ENCODE results near the gene AFF2.

Gene AFF2

GRCh38 chrX:148976571-148977400, 476.4 kb downstream of the AFF2 start:
- no peaks in the 10 kb centered on the region for H3K9me3 ChIP-seq (ENCODE audit: control insufficient read depth, low read length)
- H3K4me1 ChIP-seq (ENCODE audit: control insufficient read depth, insufficient read depth, low read length): no peaks in the 10 kb centered on the region
- no peaks in the 10 kb centered on the region for H3K36me3 ChIP-seq (ENCODE audit: control insufficient read depth, insufficient read depth, low read length)
- H3K27me3 ChIP-seq (ENCODE audit: control insufficient read depth, insufficient read depth, low read length): no peaks in the 10 kb centered on the region
- H3K4me3 ChIP-seq (ENCODE audit: low read length): no peak overlapping the region
- H3K9ac ChIP-seq (ENCODE audit: low read length): no peak overlapping the region

- Histone ChIP-seq H3K4me3 (ENCODE audit: low read length) (no peak overlapping the region), H3K36me3 (ENCODE audit: control insufficient read depth, insufficient read depth, low read length) (no peaks in the 10 kb centered on the region), H3K27me3 (ENCODE audit: control insufficient read depth, insufficient read depth, low read length) (no peaks in the 10 kb centered on the region), H3K9me3 (ENCODE audit: control insufficient read depth, low read length) (no peaks in the 10 kb centered on the region), H3K4me1 (ENCODE audit: control insufficient read depth, insufficient read depth, low read length) (no peaks in the 10 kb centered on the region), H3K9ac (ENCODE audit: low read length) (no peak overlapping the region)
Measured at GRCh38 chrX:148979786-148980185, 479.4 kb downstream of the AFF2 start.

- no peak overlapping the region for H3K4me3 ChIP-seq (ENCODE audit: low read length)
- no peaks in the 10 kb centered on the region for H3K27me3 ChIP-seq (ENCODE audit: control insufficient read depth, insufficient read depth, low read length)
- no peaks in the 10 kb centered on the region for H3K9me3 ChIP-seq (ENCODE audit: control insufficient read depth, low read length)
- no peaks in the 10 kb centered on the region for H3K36me3 ChIP-seq (ENCODE audit: control insufficient read depth, insufficient read depth, low read length)
- no peaks in the 10 kb centered on the region for H3K4me1 ChIP-seq (ENCODE audit: control insufficient read depth, insufficient read depth, low read length)
- H3K9ac ChIP-seq (ENCODE audit: low read length): no peak overlapping the region
Measured at GRCh38 chrX:148984238-148984637, 483.8 kb downstream of the AFF2 start.

GRCh38 chrX:148991502-148991901, 491.1 kb downstream of the AFF2 start:
- H3K9ac ChIP-seq (ENCODE audit: low read length): no peak overlapping the region
- no peaks in the 10 kb centered on the region for H3K36me3 ChIP-seq (ENCODE audit: control insufficient read depth, insufficient read depth, low read length)
- no peaks in the 10 kb centered on the region for H3K4me1 ChIP-seq (ENCODE audit: control insufficient read depth, insufficient read depth, low read length)
- H3K9me3 ChIP-seq (ENCODE audit: control insufficient read depth, low read length): no peaks in the 10 kb centered on the region
- H3K27me3 ChIP-seq (ENCODE audit: control insufficient read depth, insufficient read depth, low read length): no peaks in the 10 kb centered on the region
- no peak overlapping the region for H3K4me3 ChIP-seq (ENCODE audit: low read length)

GRCh38 chrX:148995661-148996060, 495.2 kb downstream of the AFF2 start:
- H3K4me1 ChIP-seq (ENCODE audit: control insufficient read depth, insufficient read depth, low read length): no peaks in the 10 kb centered on the region
- no peaks in the 10 kb centered on the region for H3K36me3 ChIP-seq (ENCODE audit: control insufficient read depth, insufficient read depth, low read length)
- H3K9ac ChIP-seq (ENCODE audit: low read length): no peak overlapping the region
- no peak overlapping the region for H3K4me3 ChIP-seq (ENCODE audit: low read length)
- H3K27me3 ChIP-seq (ENCODE audit: control insufficient read depth, insufficient read depth, low read length): no peaks in the 10 kb centered on the region
- H3K9me3 ChIP-seq (ENCODE audit: control insufficient read depth, low read length): no peaks in the 10 kb centered on the region

GRCh38 chrX:149002320-149002719, 501.9 kb downstream of the AFF2 start:
- Histone ChIP-seq H3K4me3 (ENCODE audit: low read length) (no peak overlapping the region), H3K9ac (ENCODE audit: low read length) (no peak overlapping the region), H3K9me3 (ENCODE audit: control insufficient read depth, low read length) (no peaks in the 10 kb centered on the region), H3K27me3 (ENCODE audit: control insufficient read depth, insufficient read depth, low read length) (no peaks in the 10 kb centered on the region), H3K36me3 (ENCODE audit: control insufficient read depth, insufficient read depth, low read length) (no peaks in the 10 kb centered on the region), H3K4me1 (ENCODE audit: control insufficient read depth, insufficient read depth, low read length) (no peaks in the 10 kb centered on the region)

GRCh38 chrX:149003863-149004660, 503.6 kb downstream of the AFF2 start:
- no peaks in the 10 kb centered on the region for H3K36me3 ChIP-seq (ENCODE audit: control insufficient read depth, insufficient read depth, low read length)
- H3K9me3 ChIP-seq (ENCODE audit: control insufficient read depth, low read length): no peaks in the 10 kb centered on the region
- no peaks in the 10 kb centered on the region for H3K4me1 ChIP-seq (ENCODE audit: control insufficient read depth, insufficient read depth, low read length)
- H3K4me3 ChIP-seq (ENCODE audit: low read length): no peak overlapping the region
- no peaks in the 10 kb centered on the region for H3K27me3 ChIP-seq (ENCODE audit: control insufficient read depth, insufficient read depth, low read length)
- no peak overlapping the region for H3K9ac ChIP-seq (ENCODE audit: low read length)

GRCh38 chrX:149004936-149005335, 504.5 kb downstream of the AFF2 start:
- H3K9ac ChIP-seq (ENCODE audit: low read length): no peak overlapping the region
- no peaks in the 10 kb centered on the region for H3K9me3 ChIP-seq (ENCODE audit: control insufficient read depth, low read length)
- H3K27me3 ChIP-seq (ENCODE audit: control insufficient read depth, insufficient read depth, low read length): no peaks in the 10 kb centered on the region
- H3K4me3 ChIP-seq (ENCODE audit: low read length): no peak overlapping the region
- H3K4me1 ChIP-seq (ENCODE audit: control insufficient read depth, insufficient read depth, low read length): no peaks in the 10 kb centered on the region
- H3K36me3 ChIP-seq (ENCODE audit: control insufficient read depth, insufficient read depth, low read length): no peaks in the 10 kb centered on the region

GRCh38 chrX:149006235-149006634, 505.8 kb downstream of the AFF2 start:
- Histone ChIP-seq H3K9me3 (ENCODE audit: control insufficient read depth, low read length) (no peaks in the 10 kb centered on the region), H3K36me3 (ENCODE audit: control insufficient read depth, insufficient read depth, low read length) (no peaks in the 10 kb centered on the region), H3K4me3 (ENCODE audit: low read length) (no peak overlapping the region), H3K4me1 (ENCODE audit: control insufficient read depth, insufficient read depth, low read length) (no peaks in the 10 kb centered on the region), H3K27me3 (ENCODE audit: control insufficient read depth, insufficient read depth, low read length) (no peaks in the 10 kb centered on the region), H3K9ac (ENCODE audit: low read length) (no peak overlapping the region)

- H3K9me3 ChIP-seq (ENCODE audit: control insufficient read depth, low read length): no peaks in the 10 kb centered on the region
- no peaks in the 10 kb centered on the region for H3K4me1 ChIP-seq (ENCODE audit: control insufficient read depth, insufficient read depth, low read length)
- no peaks in the 10 kb centered on the region for H3K36me3 ChIP-seq (ENCODE audit: control insufficient read depth, insufficient read depth, low read length)
- H3K27me3 ChIP-seq (ENCODE audit: control insufficient read depth, insufficient read depth, low read length): no peaks in the 10 kb centered on the region
- H3K9ac ChIP-seq (ENCODE audit: low read length): no peak overlapping the region
- H3K4me3 ChIP-seq (ENCODE audit: low read length): no peak overlapping the region
Measured at GRCh38 chrX:149007423-149007822, 507.0 kb downstream of the AFF2 start.

GRCh38 chrX:149010013-149010852, 509.8 kb downstream of the AFF2 start:
- Histone ChIP-seq H3K36me3 (ENCODE audit: control insufficient read depth, insufficient read depth, low read length) (no peaks in the 10 kb centered on the region), H3K4me3 (ENCODE audit: low read length) (no peak overlapping the region), H3K9me3 (ENCODE audit: control insufficient read depth, low read length) (no peaks in the 10 kb centered on the region), H3K9ac (ENCODE audit: low read length) (no peak overlapping the region), H3K4me1 (ENCODE audit: control insufficient read depth, insufficient read depth, low read length) (no peaks in the 10 kb centered on the region), H3K27me3 (ENCODE audit: control insufficient read depth, insufficient read depth, low read length) (no peaks in the 10 kb centered on the region)

- no peaks in the 10 kb centered on the region for H3K36me3 ChIP-seq (ENCODE audit: control insufficient read depth, insufficient read depth, low read length)
- H3K9me3 ChIP-seq (ENCODE audit: control insufficient read depth, low read length): no peaks in the 10 kb centered on the region
- H3K4me3 ChIP-seq (ENCODE audit: low read length): no peak overlapping the region
- H3K27me3 ChIP-seq (ENCODE audit: control insufficient read depth, insufficient read depth, low read length): no peaks in the 10 kb centered on the region
- no peaks in the 10 kb centered on the region for H3K4me1 ChIP-seq (ENCODE audit: control insufficient read depth, insufficient read depth, low read length)
- H3K9ac ChIP-seq (ENCODE audit: low read length): no peak overlapping the region
Measured at GRCh38 chrX:149010853-149011224, 510.4 kb downstream of the AFF2 start.

Data from mucosa of stomach (tissue), 1 donor.